Vagina (tissue), 2 donors: ENCODE measurements around the gene MFNG.

Experiments used
- CTCF ChIP-seq, 3 experiments: fragments of 450-650 bp in 2 of 3; fragments of 200-600 bp in 1 of 3; sonication (generic) in 1 of 3; IDR thresholded peaks; one replicate each; pipeline ENCODE4 v1.5.1; 2017 to 2019; ENCODE audit warnings: antibody characterized with exemption in 3 of 3, mild to moderate bottlenecking in 2 of 3, moderate library complexity in 2 of 3
- POLR2A ChIP-seq, 2 donors: fragments of 450-650 bp; IDR thresholded peaks; one replicate each; pipeline ENCODE4 v1.6.1; 2017; ENCODE audit warnings: antibody characterized with exemption in 2 of 2, mild to moderate bottlenecking in 2 of 2, moderate library complexity in 2 of 2

GRCh38 chr22:37425369-37425768 is 60.8 kb downstream of the MFNG start:
- TF ChIP-seq POLR2A (IDR thresholded peaks at IDR 0.05): no peak
- no peak for TF ChIP-seq CTCF (IDR thresholded peaks at IDR 0.05)
